Trophoblast cell (in vitro differentiated cells and primary cell): ENCODE measurements around the gene PHOX2A.
"Not testable (repeated sequence)": the region's sequence is repeated elsewhere in the genome, so short reads cannot be mapped to it uniquely, and the experiment has no call there.

ENCODE experiments used
- DNase-seq, 2 donors: peaks; one replicate each; pipeline ENCODE4 v3.0.0-alpha.2; 2016
- H2AFZ ChIP-seq: 2 replicates; pipeline ENCODE4 v1.6.1; 2013; ENCODE audit warnings: low read length, moderate library complexity, mild to moderate bottlenecking; ENCODE audit not compliant: insufficient read depth, poor library complexity
- H2AK5ac ChIP-seq: 2 replicates; pipeline ENCODE4 v1.6.1; 2013; ENCODE audit warnings: mild to moderate bottlenecking, low read length
- H2BK120ac ChIP-seq: 2 replicates; pipeline ENCODE4 v1.6.1; 2013; ENCODE audit warnings: low read length, mild to moderate bottlenecking, moderate library complexity; ENCODE audit not compliant: insufficient read depth, poor library complexity
- H2BK12ac ChIP-seq: 2 replicates; pipeline ENCODE4 v1.6.1; 2013; ENCODE audit warnings: mild to moderate bottlenecking, low read length, moderate library complexity
- H2BK5ac ChIP-seq: 2 replicates; pipeline ENCODE4 v1.6.1; 2013; ENCODE audit warnings: low read length, low read depth, moderate library complexity, mild to moderate bottlenecking; ENCODE audit not compliant: poor library complexity
- H3K14ac ChIP-seq: 2 replicates; pipeline ENCODE4 v1.6.1; 2013; ENCODE audit warnings: mild to moderate bottlenecking, low read length
- H3K18ac ChIP-seq: 2 replicates; pipeline ENCODE4 v1.6.1; 2013; ENCODE audit warnings: mild to moderate bottlenecking, low read length
- H3K23ac ChIP-seq: 2 replicates; pipeline ENCODE4 v1.6.1; 2013; ENCODE audit warnings: low read length
- H3K27ac ChIP-seq: 2 replicates; pipeline ENCODE4 v1.5.1; 2013; ENCODE audit warnings: low read depth, mild to moderate bottlenecking, inconsistent platforms, low read length, moderate library complexity
- H3K27me3 ChIP-seq: 2 replicates; pipeline ENCODE4 v1.6.1; 2013; ENCODE audit warnings: inconsistent platforms, mild to moderate bottlenecking, low read length, moderate library complexity; ENCODE audit not compliant: insufficient read depth
- H3K36me3 ChIP-seq, 2 experiments: 1 replicate in 1 of 2; 2 replicates in 1 of 2; pipeline ENCODE4 v1.6.1; 2013; ENCODE audit warnings: low read length in 2 of 2, mild to moderate bottlenecking in 2 of 2, moderate library complexity in 1 of 2; ENCODE audit not compliant: insufficient read depth in 2 of 2, control insufficient read depth in 1 of 2
- H3K4ac ChIP-seq: 2 replicates; pipeline ENCODE4 v1.6.1; 2013; ENCODE audit warnings: low read depth, mild to moderate bottlenecking, low read length, moderate library complexity
- H3K4me1 ChIP-seq, 2 experiments: 1 replicate in 1 of 2; 2 replicates in 1 of 2; pipeline ENCODE4 v1.6.1; 2013; ENCODE audit warnings: low read length in 2 of 2, mild to moderate bottlenecking in 2 of 2, moderate library complexity in 1 of 2; ENCODE audit not compliant: insufficient read depth in 2 of 2, control insufficient read depth in 1 of 2
- H3K4me2 ChIP-seq: 2 replicates; pipeline ENCODE4 v1.6.1; 2013; ENCODE audit warnings: inconsistent platforms, mild to moderate bottlenecking, low read length, moderate library complexity
- H3K4me3 ChIP-seq: 2 replicates; pipeline ENCODE4 v1.5.1; 2013; ENCODE audit warnings: mild to moderate bottlenecking, low read depth, low read length, inconsistent platforms
- H3K79me1 ChIP-seq: one replicate; pipeline ENCODE4 v1.6.1; 2013; ENCODE audit warnings: low read length
- H3K79me2 ChIP-seq: 2 replicates; pipeline ENCODE4 v1.6.1; 2013; ENCODE audit warnings: low read length, mild to moderate bottlenecking; ENCODE audit not compliant: control insufficient read depth, insufficient read depth, poor library complexity
- H3K9ac ChIP-seq: 2 replicates; pipeline ENCODE4 v1.6.1; 2013; ENCODE audit warnings: mild to moderate bottlenecking, low read length
- H3K9me3 ChIP-seq: 2 replicates; pipeline ENCODE4 v1.6.1; 2013; ENCODE audit warnings: low read depth, mild to moderate bottlenecking, control low read depth, inconsistent platforms, low read length; ENCODE audit not compliant: insufficient read depth
- H4K12ac ChIP-seq: 2 replicates; pipeline ENCODE4 v1.6.1; 2013; ENCODE audit warnings: low read depth, mild to moderate bottlenecking, low read length, moderate library complexity
- H4K8ac ChIP-seq: 2 replicates; pipeline ENCODE4 v1.6.1; 2013; ENCODE audit warnings: low read depth, mild to moderate bottlenecking, low read length, moderate library complexity
- H4K91ac ChIP-seq: one replicate; pipeline ENCODE4 v1.6.1; 2013; ENCODE audit warnings: low read depth, mild to moderate bottlenecking, low read length, moderate library complexity
- WGBS: extraction: QIAGEN DNeasy Blood & Tissue Kit; methylation state at CpG from one replicate; pipeline ENCODE4 v1.1.7; 2013; ENCODE audit warnings: missing lambda C conversion rate; ENCODE audit not compliant: insufficient read length, insufficient coverage; ENCODE audit errors: extremely low coverage; 5-methylcytosine and 5-hydroxymethylcytosine counted together

PHOX2A gene

GRCh38 chr11:72206794-72207193 is 37.2 kb downstream of the PHOX2A start:
- H4K12ac ChIP-seq, H3K18ac ChIP-seq, H3K27ac ChIP-seq, H2BK120ac ChIP-seq, H2AFZ ChIP-seq, H3K14ac ChIP-seq, H3K79me1 ChIP-seq, DNase-seq, H3K4me2 ChIP-seq, H3K4me1 ChIP-seq, H4K8ac ChIP-seq, H3K9ac ChIP-seq, H3K9me3 ChIP-seq, H3K4ac ChIP-seq, H4K91ac ChIP-seq, H3K27me3 ChIP-seq, H3K36me3 ChIP-seq, H2BK5ac ChIP-seq, H3K4me3 ChIP-seq, H2AK5ac ChIP-seq, H3K23ac ChIP-seq, H2BK12ac ChIP-seq, H3K79me2 ChIP-seq: not testable (repeated sequence)
- no CpG with 5 or more reads among the region's 2 CpGs for WGBS

GRCh38 chr11:72204886-72205285 is 39.1 kb downstream of the PHOX2A start:
- H4K8ac ChIP-seq: no peak overlapping the region
- no peak overlapping the region for H2AK5ac ChIP-seq
- no peak overlapping the region for H2AFZ ChIP-seq
- no peak overlapping the region for H3K27ac ChIP-seq
- H3K36me3 ChIP-seq: no peaks in the 10 kb centered on the region
- no peak overlapping the region for H3K23ac ChIP-seq
- no peaks in the 10 kb centered on the region for H3K27me3 ChIP-seq
- H3K9me3 ChIP-seq: peaks cover 1% of the 10 kb centered on the region
- no peak overlapping the region for H3K4me3 ChIP-seq
- no peak overlapping the region for H4K91ac ChIP-seq
- no peak overlapping the region for H3K14ac ChIP-seq
- no peak for DNase-seq
- H3K79me2 ChIP-seq: no peaks in the 10 kb centered on the region
- H2BK120ac ChIP-seq: no peak overlapping the region
- no peak overlapping the region for H4K12ac ChIP-seq
- no peak overlapping the region for H3K4me2 ChIP-seq
- no peak overlapping the region for H3K9ac ChIP-seq
- H3K4ac ChIP-seq: no peak overlapping the region
- no peaks in the 10 kb centered on the region for H3K4me1 ChIP-seq
- H3K79me1 ChIP-seq: no peaks in the 10 kb centered on the region
- no peak overlapping the region for H2BK12ac ChIP-seq
- no peak overlapping the region for H2BK5ac ChIP-seq
- H3K18ac ChIP-seq: no peak overlapping the region

- H4K12ac ChIP-seq: no peak overlapping the region
- H3K4me2 ChIP-seq: no peak overlapping the region
- H2BK12ac ChIP-seq: no peak overlapping the region
- H3K18ac ChIP-seq: no peak overlapping the region
- no peak overlapping the region for H3K9ac ChIP-seq
- H2BK5ac ChIP-seq: no peak overlapping the region
- no peak overlapping the region for H3K14ac ChIP-seq
- H2BK120ac ChIP-seq: no peak overlapping the region
- no peak overlapping the region for H3K23ac ChIP-seq
- H3K27ac ChIP-seq: no peak overlapping the region
- H3K79me1 ChIP-seq: peaks cover 3% of the 10 kb centered on the region
- H3K4me3 ChIP-seq: no peak overlapping the region
- no peak overlapping the region for H2AK5ac ChIP-seq
- no peak overlapping the region for H3K4ac ChIP-seq
- no peak for DNase-seq
- H3K4me1 ChIP-seq: peaks cover 0 to 3% of the 10 kb centered on the region in 2 experiments
- H2AFZ ChIP-seq: no peak overlapping the region
- H4K8ac ChIP-seq: no peak overlapping the region
- H3K79me2 ChIP-seq: no peaks in the 10 kb centered on the region
- no CpG with 5 or more reads among the region's 2 CpGs for WGBS
- no peaks in the 10 kb centered on the region for H3K27me3 ChIP-seq
- H4K91ac ChIP-seq: no peak overlapping the region
- no peaks in the 10 kb centered on the region for H3K36me3 ChIP-seq
- no peaks in the 10 kb centered on the region for H3K9me3 ChIP-seq
Observed at GRCh38 chr11:72203163-72203562, 40.8 kb downstream of the PHOX2A start.

GRCh38 chr11:72202571-72202970 is 41.4 kb downstream of the PHOX2A start:
- Histone ChIP-seq H3K27me3 (no peaks in the 10 kb centered on the region), H3K4ac (no peak overlapping the region), H2AFZ (no peak overlapping the region), H3K4me2 (no peak overlapping the region), H3K4me1 (peaks cover 0 to 3% of the 10 kb centered on the region in 2 experiments), H2BK120ac (no peak overlapping the region), H3K79me1 (peaks cover 3% of the 10 kb centered on the region), H3K4me3 (no peak overlapping the region), H3K9ac (no peak overlapping the region), H3K18ac (no peak overlapping the region), H4K91ac (no peak overlapping the region), H3K79me2 (no peaks in the 10 kb centered on the region), H4K12ac (no peak overlapping the region), H3K36me3 (no peaks in the 10 kb centered on the region), H4K8ac (no peak overlapping the region), H3K27ac (no peak overlapping the region), H3K9me3 (no peaks in the 10 kb centered on the region), H3K14ac (no peak overlapping the region), H2AK5ac (no peak overlapping the region), H2BK5ac (no peak overlapping the region), H2BK12ac (no peak overlapping the region), H3K23ac (no peak overlapping the region)
- no CpG with 5 or more reads among the region's 6 CpGs for WGBS
- DNase-seq: no peak
